Esophagus squamous epithelium (tissue), 5 donors: ENCODE data around the gene CDK11B. TPM values are rescaled to one million over a fixed set of nuclear protein-coding genes. Genes with fewer than 3 reads are reported as not detected.
A peak's percentile ranks its signal among the peaks of the same experiment; 100 is the strongest.

Experiments used
- DNase-seq: peaks from one replicate; lab custom pipeline; 2025; lab: John Stamatoyannopoulos, UW
- H3K27ac ChIP-seq, 4 donors: fragments of 200-600 bp; sonication (generic); one replicate each; pipeline ENCODE4 v1.5.1; 2016 to 2019; ENCODE audit warnings: mild to moderate bottlenecking in 1 of 4
- H3K27me3 ChIP-seq, 4 donors: fragments of 200-600 bp; sonication (generic); 1 replicate in 3 of 4; 2 replicates in 1 of 4; pipeline versions ENCODE4 v1.5.1 to v1.6.0; 2017 to 2021; ENCODE audit warnings: antibody characterized with exemption in 1 of 4
- H3K36me3 ChIP-seq, 3 donors: fragments of 200-600 bp; sonication (generic); one replicate each; pipeline ENCODE4 v1.5.1; 2016 to 2019
- H3K4me1 ChIP-seq, 3 donors: fragments of 200-600 bp; sonication (generic); one replicate each; pipeline ENCODE4 v1.5.1; 2017 to 2019
- H3K4me3 ChIP-seq, 4 donors: fragments of 200-600 bp; sonication (generic); 1 replicate in 3 of 4; 2 replicates in 1 of 4; pipeline ENCODE4 v1.5.1; 2016 to 2019; ENCODE audit warnings: mild to moderate bottlenecking in 2 of 4, moderate library complexity in 1 of 4
- H3K9me3 ChIP-seq, 3 donors: fragments of 200-600 bp; sonication (generic); one replicate each; pipeline ENCODE4 v1.5.1; 2016 to 2019
- POLR2A ChIP-seq, 4 donors: fragments of 450-650 bp; IDR thresholded peaks; one replicate each; pipeline ENCODE4 v1.6.1; 2017; ENCODE audit warnings: antibody characterized with exemption in 4 of 4, mild to moderate bottlenecking in 4 of 4, moderate library complexity in 3 of 4
- WGBS, 2 donors: methylation state at CpG; one replicate each; pipeline ENCODE4 v1.1.5; 2018; 5-methylcytosine and 5-hydroxymethylcytosine counted together
- intact Hi-C: fragments of 100-400 bp; cut with DNase I; formaldehyde crosslinking; loops from one replicate; pipeline ENCODE4 v1.15.0; 2022
- total RNA-seq, 4 donors: library from RNA; depleted of rRNA; stranded (reverse); fragments of >200 nt; gene quantifications; one replicate each; pipeline ENCODE4 v1.1.0, GENCODE V29; 2016
- TF ChIP-seq, protein P1 (sequence below), 6 experiments: fragments of 450-650 bp in 4 of 6; fragments of 200-600 bp in 2 of 6; sonication (generic) in 2 of 6; IDR thresholded peaks; one replicate each; pipeline ENCODE4 v1.5.1; 2016 to 2019; ENCODE audit warnings: antibody characterized with exemption in 6 of 6, mild to moderate bottlenecking in 4 of 6, moderate library complexity in 4 of 6
- donor health status: DM: yes; HTN: yes; CAD: no.

CDK11B gene
- total RNA-seq, 4 donors from 2014 or later: 10.1 to 17.2 (median 13.7) TPM

DNA sequence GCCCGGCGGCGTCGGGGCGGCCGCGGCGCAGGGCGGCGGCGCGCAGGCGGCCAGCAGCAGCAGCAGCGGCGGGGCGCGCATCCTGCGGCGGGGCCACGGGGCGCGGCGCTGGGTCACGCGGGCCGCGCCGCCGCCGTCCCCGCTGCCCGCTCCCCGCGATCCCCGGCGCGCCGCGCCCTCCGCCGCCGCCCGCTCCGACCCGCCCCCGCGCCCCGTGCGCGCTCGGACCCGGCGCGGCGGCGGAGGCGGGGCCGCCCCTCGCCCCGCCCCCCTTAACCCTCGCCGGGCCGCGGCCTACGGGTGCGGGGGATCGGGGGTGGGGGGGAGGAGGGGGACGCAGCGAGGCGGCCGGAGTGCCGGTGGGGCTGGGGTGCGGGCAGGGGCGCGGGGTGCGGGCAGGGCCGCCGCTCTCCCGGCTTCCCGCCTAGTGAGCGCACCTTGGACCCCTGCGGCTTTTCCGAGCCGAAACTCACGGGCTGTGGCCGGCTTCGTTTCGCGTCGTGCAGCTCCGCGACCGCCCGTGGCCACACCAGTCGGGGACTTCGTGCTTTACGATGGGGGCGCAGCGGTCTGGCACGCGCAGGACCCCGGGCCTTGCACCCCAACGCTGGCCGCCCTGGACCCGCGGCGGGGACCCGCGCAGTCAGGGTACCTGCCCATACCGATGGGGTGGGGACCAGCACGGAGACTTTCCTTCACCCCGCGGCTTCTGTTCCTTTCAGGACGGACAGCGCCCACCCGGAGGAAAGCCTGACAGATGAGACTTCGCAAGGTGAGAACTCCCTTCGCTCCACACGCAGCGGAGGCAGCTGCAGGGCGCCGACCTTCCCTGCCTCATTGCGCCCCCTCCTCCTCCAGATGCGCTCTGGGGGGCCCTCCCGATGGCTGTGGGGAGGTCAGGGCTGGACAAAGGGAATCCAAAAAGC, 58.6 kb downstream of the CDK11B start, which contains the start of gene FNDC10:
TSS of gene FNDC10 (minus strand) at position 201 of the 926 bp plus-strand sequence. CDS start at position 81, 120 bp downstream.
- peaks cover 16 to 38% (median 29%) of the 10 kb centered on the region in 3 donors for H3K4me1 ChIP-seq
- no peaks in the 10 kb centered on the region for H3K36me3 ChIP-seq
- WGBS, 2 donors: 0 to 22% methylated on average over 2 to 7 of the region's 125 CpGs
- H3K27me3 ChIP-seq: peaks cover 0 to 86% (median 2%) of the 10 kb centered on the region in 4 donors
- DNase-seq: no peak
- H3K27ac ChIP-seq: no peak within 1 kb of the TSS
- TF ChIP-seq, protein P1, sequence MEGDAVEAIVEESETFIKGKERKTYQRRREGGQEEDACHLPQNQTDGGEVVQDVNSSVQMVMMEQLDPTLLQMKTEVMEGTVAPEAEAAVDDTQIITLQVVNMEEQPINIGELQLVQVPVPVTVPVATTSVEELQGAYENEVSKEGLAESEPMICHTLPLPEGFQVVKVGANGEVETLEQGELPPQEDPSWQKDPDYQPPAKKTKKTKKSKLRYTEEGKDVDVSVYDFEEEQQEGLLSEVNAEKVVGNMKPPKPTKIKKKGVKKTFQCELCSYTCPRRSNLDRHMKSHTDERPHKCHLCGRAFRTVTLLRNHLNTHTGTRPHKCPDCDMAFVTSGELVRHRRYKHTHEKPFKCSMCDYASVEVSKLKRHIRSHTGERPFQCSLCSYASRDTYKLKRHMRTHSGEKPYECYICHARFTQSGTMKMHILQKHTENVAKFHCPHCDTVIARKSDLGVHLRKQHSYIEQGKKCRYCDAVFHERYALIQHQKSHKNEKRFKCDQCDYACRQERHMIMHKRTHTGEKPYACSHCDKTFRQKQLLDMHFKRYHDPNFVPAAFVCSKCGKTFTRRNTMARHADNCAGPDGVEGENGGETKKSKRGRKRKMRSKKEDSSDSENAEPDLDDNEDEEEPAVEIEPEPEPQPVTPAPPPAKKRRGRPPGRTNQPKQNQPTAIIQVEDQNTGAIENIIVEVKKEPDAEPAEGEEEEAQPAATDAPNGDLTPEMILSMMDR (IDR thresholded peaks at IDR 0.05): no peak
- no peak for TF ChIP-seq POLR2A (IDR thresholded peaks at IDR 0.05)
- no peaks in the 10 kb centered on the region for H3K9me3 ChIP-seq
- intact Hi-C loops: no loop called here
- peak within 1 kb of the TSS; percentile 37 to 65 (median 56) for H3K4me3 ChIP-seq

DNA sequence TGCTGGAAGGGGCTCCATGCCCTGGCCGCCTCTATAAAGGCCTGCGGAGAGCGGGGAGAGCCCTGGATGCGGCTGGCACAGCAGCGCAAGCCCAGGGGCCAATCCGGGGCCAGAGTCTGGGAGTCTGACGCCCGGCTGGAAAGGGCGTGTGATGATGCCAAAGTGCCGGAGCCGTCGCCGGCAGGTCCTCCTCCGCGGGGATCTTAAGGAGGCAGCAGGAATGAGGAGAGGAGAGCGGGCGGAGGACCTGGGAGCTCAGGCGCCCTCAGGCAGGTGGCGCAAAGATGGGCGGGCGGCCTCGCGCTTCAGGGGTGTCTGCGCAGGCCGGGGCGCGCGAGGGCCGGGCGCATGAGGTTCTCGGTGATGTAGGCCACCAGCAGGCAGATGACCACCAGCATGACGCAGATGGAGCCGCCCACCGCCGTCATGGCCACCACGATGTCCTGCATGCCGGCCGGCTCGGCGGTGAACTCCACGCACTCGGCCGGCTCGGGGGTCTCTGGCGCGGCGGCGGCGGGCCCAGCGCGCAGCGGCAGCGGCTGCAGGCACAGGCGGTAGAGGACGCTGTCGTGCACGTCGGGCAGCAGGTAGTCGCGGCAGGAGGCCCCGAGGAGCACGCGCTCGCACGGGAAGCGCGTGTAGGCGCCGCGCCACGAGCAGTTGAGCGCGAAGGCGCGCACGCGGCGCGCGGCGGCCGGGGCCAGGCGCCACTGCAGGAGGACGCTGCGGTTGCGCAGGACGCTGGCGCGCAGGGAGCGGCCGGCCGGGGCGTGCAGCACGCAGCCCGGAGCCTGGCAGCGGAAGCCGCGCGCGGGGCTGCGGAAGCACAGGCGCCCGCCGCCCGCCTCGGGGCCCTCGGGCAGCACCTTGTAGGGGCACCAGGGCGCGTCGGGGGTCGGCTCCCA, 59.5 kb downstream of the CDK11B start:
- no peaks in the 10 kb centered on the region for H3K36me3 ChIP-seq
- no peak overlapping the region for H3K27ac ChIP-seq
- peaks cover 16 to 38% (median 29%) of the 10 kb centered on the region in 3 donors for H3K4me1 ChIP-seq
- intact Hi-C loops: no loop called here
- no peak for TF ChIP-seq POLR2A (IDR thresholded peaks at IDR 0.05)
- TF ChIP-seq, protein P1 (IDR thresholded peaks at IDR 0.05): peak in 3 of 6 experiments; percentile 3 to 32 (median 32)
- H3K27me3 ChIP-seq: peaks cover 0 to 84% (median 2%) of the 10 kb centered on the region in 4 donors
- WGBS, 2 donors: no CpG with 5 or more reads among the region's 111 CpGs
- H3K4me3 ChIP-seq: peak overlapping the region; percentile 16 to 65 (median 42)
- no peaks in the 10 kb centered on the region for H3K9me3 ChIP-seq
- no peak for DNase-seq

DNA sequence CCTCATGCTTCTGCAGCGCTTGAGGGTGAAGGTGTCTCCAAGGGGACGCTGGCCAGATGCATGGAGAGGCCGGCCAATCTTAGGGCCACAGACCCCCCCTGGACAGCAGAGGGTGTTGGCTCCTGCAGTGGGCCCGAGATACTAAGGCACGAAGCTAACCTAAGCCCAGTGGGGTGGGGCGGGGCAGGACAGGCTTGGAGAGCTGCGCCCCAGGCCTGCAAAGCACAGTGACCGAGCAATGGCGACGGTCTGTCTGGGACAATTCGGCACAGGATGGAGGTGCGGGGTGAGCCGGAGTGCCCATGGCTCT, 60.1 kb downstream of the CDK11B start:
- Histone ChIP-seq H3K27ac (no peak overlapping the region), H3K27me3 (peaks cover 0 to 79% (median 2%) of the 10 kb centered on the region in 4 donors)

DNA sequence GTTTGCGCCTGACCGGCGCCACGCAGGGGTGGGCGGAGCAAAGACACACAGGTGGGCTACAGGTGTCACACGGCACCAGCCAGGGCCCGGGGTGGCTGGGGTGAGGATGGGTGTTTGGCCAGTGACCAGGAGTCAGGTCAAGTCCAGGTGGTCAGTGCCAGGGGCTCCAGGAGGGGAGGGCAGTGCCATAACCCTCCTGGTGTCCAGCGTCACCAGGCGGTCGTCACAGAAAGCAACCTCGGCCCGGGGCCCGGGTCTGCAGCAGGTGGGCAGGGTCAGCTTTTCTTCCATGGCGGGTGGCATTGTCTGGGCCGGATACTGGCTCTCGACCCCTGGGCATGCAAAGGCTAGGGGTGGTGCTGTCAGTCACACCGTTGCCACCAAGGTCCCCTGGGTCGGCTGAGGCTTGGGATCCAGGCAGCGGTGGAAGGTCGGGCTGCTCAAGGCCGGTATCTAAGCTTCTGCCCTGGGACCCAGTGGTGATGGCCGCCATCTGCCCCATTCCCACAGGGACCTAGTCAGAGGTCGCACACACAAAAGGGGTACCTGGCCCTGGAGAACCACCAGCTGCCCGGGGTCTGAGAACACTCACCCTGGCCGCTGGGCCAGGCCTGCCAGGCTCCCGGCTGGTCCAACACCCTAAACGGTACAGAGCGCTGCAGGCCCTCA, 60.6 kb downstream of the CDK11B start:
- H3K27me3 ChIP-seq: peaks cover 0 to 77% (median 2%) of the 10 kb centered on the region in 4 donors
- intact Hi-C loops: no loop called here
- 90% methylated on average over 4 of the region's 28 CpGs; no CpG with 5 or more reads in 1 of the 2 donors for WGBS, 2 donors

More for the DNA sequence above, 60.1 kb downstream of the CDK11B start:
- Histone ChIP-seq H3K4me1 (peaks cover 16 to 38% (median 29%) of the 10 kb centered on the region in 3 donors), H3K36me3 (no peaks in the 10 kb centered on the region), H3K4me3 (peak overlapping the region in 1 of 4 donors; percentile 26), H3K9me3 (no peaks in the 10 kb centered on the region)
- TF ChIP-seq, protein P1 (IDR thresholded peaks at IDR 0.05): no peak
- TF ChIP-seq POLR2A (IDR thresholded peaks at IDR 0.05): no peak
- DNase-seq: no peak
- intact Hi-C loops: no loop called here
- WGBS, 2 donors: 88 to 90% methylated on average over 2 to 7 of the region's 13 CpGs

More for the DNA sequence above, 60.6 kb downstream of the CDK11B start:
- no peaks in the 10 kb centered on the region for H3K36me3 ChIP-seq
- no peaks in the 10 kb centered on the region for H3K9me3 ChIP-seq
- H3K4me1 ChIP-seq: peaks cover 16 to 38% (median 29%) of the 10 kb centered on the region in 3 donors
- no peak for DNase-seq
- no peak overlapping the region for H3K27ac ChIP-seq
- TF ChIP-seq, protein P1 (IDR thresholded peaks at IDR 0.05): no peak
- TF ChIP-seq POLR2A (IDR thresholded peaks at IDR 0.05): no peak
- H3K4me3 ChIP-seq: no peak overlapping the region
